DMS79 treated with DMSO at 0.1 percent for 48 hours (cell line): ENCODE results near the gene NFASC.
A peak's percentile ranks its signal among the peaks of the same experiment; 100 is the strongest.

Source experiments
- DNase-seq: peaks from one replicate; lab custom pipeline; 2025; lab: John Stamatoyannopoulos, UW

NFASC gene

GRCh38 chr1:204983136-204983535 is 112.5 kb downstream of the NFASC start:
- DNase-seq = no peak

- DNase-seq = no peak
Observed at GRCh38 chr1:204983881-204984280, 113.2 kb downstream of the NFASC start.

- no peak for DNase-seq
Observed at GRCh38 chr1:204984499-204984898, 113.8 kb downstream of the NFASC start.

- DNase-seq = no peak
Observed at GRCh38 chr1:204986181-204986580, 115.5 kb downstream of the NFASC start.

- no peak for DNase-seq
Observed at GRCh38 chr1:204987689-204988088, 117.0 kb downstream of the NFASC start.

GRCh38 chr1:204988196-204988595 is 117.5 kb downstream of the NFASC start:
- DNase-seq = no peak

GRCh38 chr1:204989266-204990058 is 118.8 kb downstream of the NFASC start:
- DNase-seq = peak; percentile 62

GRCh38 chr1:204990059-204990664 is 119.5 kb downstream of the NFASC start:
- no peak for DNase-seq

GRCh38 chr1:204990721-204991341 is 120.2 kb downstream of the NFASC start:
- no peak for DNase-seq

GRCh38 chr1:204991342-204991844 is 120.7 kb downstream of the NFASC start:
- no peak for DNase-seq

- DNase-seq = no peak
Observed at GRCh38 chr1:204992201-204992997, 121.7 kb downstream of the NFASC start.

- no peak for DNase-seq
Observed at GRCh38 chr1:204992998-204993314, 122.3 kb downstream of the NFASC start.

- no peak for DNase-seq
Observed at GRCh38 chr1:204994086-204994862, 123.6 kb downstream of the NFASC start.

- no peak for DNase-seq
Observed at GRCh38 chr1:204996981-204997380, 126.3 kb downstream of the NFASC start.

GRCh38 chr1:204997591-204998355 is 127.1 kb downstream of the NFASC start:
- DNase-seq = no peak

GRCh38 chr1:205001162-205001561 is 130.5 kb downstream of the NFASC start:
- no peak for DNase-seq

GRCh38 chr1:205002705-205003104 is 132.0 kb downstream of the NFASC start:
- no peak for DNase-seq

- no peak for DNase-seq
Observed at GRCh38 chr1:205003358-205004131, 132.9 kb downstream of the NFASC start.

- no peak for DNase-seq
Observed at GRCh38 chr1:205004351-205004750, 133.7 kb downstream of the NFASC start.

GRCh38 chr1:205008896-205009295 is 138.2 kb downstream of the NFASC start:
- DNase-seq = no peak
